Measurements from ENCODE around the gene UBE2J2. TPM values are rescaled to one million over a fixed set of nuclear protein-coding genes. Genes with fewer than 3 reads are reported as not detected.

Gene UBE2J2
- total and polyA plus RNA-seq, 2 of the 13 experiments (the other 11 are each of a cell fraction or from before 2014, with no cell fraction given): 25.4 to 29.4 TPM

- TF ChIP-seq ZBTB10 (CRISPR knock-in tag; IDR thresholded peaks at IDR 0.05; ENCODE audit: borderline replicate concordance) (no peak), ZNF431 (CRISPR knock-in tag; IDR thresholded peaks at IDR 0.05; ENCODE audit: borderline replicate concordance, low read depth) (no peak), KAT2B (IDR thresholded peaks at IDR 0.05; ENCODE audit: borderline replicate concordance, low read depth, low read length) (no peak), KDM5B (CRISPR knock-in tag; IDR thresholded peaks at IDR 0.05; ENCODE audit: borderline replicate concordance) (peak; percentile 13; the same call in 1 of the 2 replicates), AKAP8 (CRISPR knock-in tag; IDR thresholded peaks at IDR 0.05) (peak; percentile 91; the same call in 1 of the 2 replicates), ZNF274 (CRISPR knock-in tag; IDR thresholded peaks at IDR 0.05) (no peak), ZFP41 (CRISPR knock-in tag; IDR thresholded peaks at IDR 0.05; ENCODE audit: borderline replicate concordance) (no peak), NFIC (IDR thresholded peaks at IDR 0.05; ENCODE audit: low read length) (no peak), ZMAT3 (CRISPR knock-in tag; conservative IDR thresholded peaks at IDR 0.05) (no peak), SRF (IDR thresholded peaks at IDR 0.05; ENCODE audit: low read depth, low read length) (no peak), REPIN1 (CRISPR knock-in tag; IDR thresholded peaks at IDR 0.05; ENCODE audit: borderline replicate concordance, low read depth) (no peak; the same call in 1 of the 2 replicates), ZBTB14 (CRISPR knock-in tag; IDR thresholded peaks at IDR 0.05) (no peak), TCF7 (IDR thresholded peaks at IDR 0.05; ENCODE audit: low read depth) (no peak), ERF (CRISPR knock-in tag; IDR thresholded peaks at IDR 0.05) (no peak), NFKB2 (CRISPR knock-in tag; IDR thresholded peaks at IDR 0.05; ENCODE audit: borderline replicate concordance) (no peak), ZNF30 (CRISPR knock-in tag; IDR thresholded peaks at IDR 0.05) (no peak), ZBTB38 (CRISPR knock-in tag; IDR thresholded peaks at IDR 0.05) (no peak), NR3C1 (CRISPR knock-in tag; IDR thresholded peaks at IDR 0.05) (no peak), U2AF2 (IDR thresholded peaks at IDR 0.05; ENCODE audit: low read depth, low read length) (no peak), TSC22D2 (CRISPR knock-in tag; IDR thresholded peaks at IDR 0.05; ENCODE audit: borderline replicate concordance) (no peak), THYN1 (CRISPR knock-in tag; IDR thresholded peaks at IDR 0.05; ENCODE audit: borderline replicate concordance, low read depth) (no peak), ZGPAT (CRISPR knock-in tag; IDR thresholded peaks at IDR 0.05) (no peak), ZNF331 (CRISPR knock-in tag; IDR thresholded peaks at IDR 0.05) (no peak), ZNF773 (CRISPR knock-in tag; IDR thresholded peaks at IDR 0.05; ENCODE audit: borderline replicate concordance) (no peak), SOX5 (CRISPR knock-in tag; IDR thresholded peaks at IDR 0.05; ENCODE audit: borderline replicate concordance) (no peak)
Measured at GRCh38 chr1:1304331-1305299, 31.0 kb upstream of the UBE2J2 start (continued).

Measured in HepG2 (cell line).